GM06990 (cell line): Measurements from ENCODE around the gene KRT72.

Experiments used
- DNase-seq: peaks from one replicate; pipeline ENCODE4 v3.0.0-alpha.2; 2011; ENCODE audit not compliant: insufficient read length; ENCODE audit errors: extremely low read depth
- H3K27me3 ChIP-seq: replicated peaks from 2 replicates; pipeline ENCODE4 v1.6.0; 2011; ENCODE audit warnings: low read length; ENCODE audit not compliant: control insufficient read depth, insufficient read depth
- H3K36me3 ChIP-seq: 2 replicates; pipeline ENCODE4 v1.5.1; 2011; ENCODE audit warnings: low read length; ENCODE audit not compliant: control insufficient read depth, insufficient read depth
- H3K4me3 ChIP-seq: replicated peaks from 2 replicates; pipeline ENCODE4 v1.5.1; 2011; ENCODE audit warnings: low read depth, mild to moderate bottlenecking, control low read depth, low read length
- CTCF ChIP-seq: IDR thresholded peaks from 2 replicates; pipeline ENCODE4 v1.5.1; 2011; ENCODE audit warnings: low read length, control low read depth, mild to moderate bottlenecking, inconsistent platforms; ENCODE audit not compliant: insufficient read depth, poor library complexity, severe bottlenecking

KRT72 gene

GRCh38 chr12:52558781-52559445, 42.4 kb downstream of the KRT72 start:
- DNase-seq = no peak

GRCh38 chr12:52557476-52557875, 43.8 kb downstream of the KRT72 start:
- H3K36me3 ChIP-seq = no peaks in the 10 kb centered on the region
- no peak for DNase-seq
- peaks cover 1% of the 10 kb centered on the region for H3K27me3 ChIP-seq
- H3K4me3 ChIP-seq = no peak overlapping the region
- no peak for TF ChIP-seq CTCF

More at GRCh38 chr12:52558781-52559445, 42.4 kb downstream of the KRT72 start:
- Histone ChIP-seq H3K27me3 (peaks cover 1% of the 10 kb centered on the region), H3K4me3 (no peak overlapping the region), H3K36me3 (no peaks in the 10 kb centered on the region)
- TF ChIP-seq CTCF = no peak

- no peak for DNase-seq
- no peak for TF ChIP-seq CTCF
These were observed 45.7 kb downstream of the KRT72 start for GRCh38 chr12:52555577-52555976.

GRCh38 chr12:52552681-52553195, 48.5 kb downstream of the KRT72 start, which contains the start of gene KRT71:
KRT71 (minus strand) TSS chr12:52553145; CDS start chr12:52553077, 68 bp downstream.
- H3K4me3 ChIP-seq = no peak within 1 kb of the TSS
- H3K27me3 ChIP-seq = peaks cover 6% of the 10 kb centered on the region
- no peak for TF ChIP-seq CTCF
- no peak for DNase-seq
- no peaks in the 10 kb centered on the region for H3K36me3 ChIP-seq

More at GRCh38 chr12:52555577-52555976, 45.7 kb downstream of the KRT72 start:
- H3K36me3 ChIP-seq = no peaks in the 10 kb centered on the region
- peaks cover 1% of the 10 kb centered on the region for H3K27me3 ChIP-seq
- H3K4me3 ChIP-seq = no peak overlapping the region

- Histone ChIP-seq H3K4me3 (no peak overlapping the region), H3K27me3 (peaks cover 6% of the 10 kb centered on the region), H3K36me3 (no peaks in the 10 kb centered on the region)
- no peak for DNase-seq
- no peak for TF ChIP-seq CTCF
These were observed 49.2 kb downstream of the KRT72 start for GRCh38 chr12:52552055-52552454.
